GM21737 (cell line): ENCODE data around the gene UBE2V1.
"Not testable (repeated sequence)": the region's sequence is repeated elsewhere in the genome, so short reads cannot be mapped to it uniquely, and the experiment has no call there.

Experiments used
- ATAC-seq: cut with Tn5 transposase; IDR thresholded peaks from one replicate; pipeline ENCODE4 v1.9.1; 2021; ENCODE audit warnings: mild to moderate bottlenecking, moderate library complexity; ENCODE audit not compliant: unreplicated experiment

Gene UBE2V1

GRCh38 chr20:50066161-50066834, 46.7 kb downstream of the UBE2V1 start:
- no peak for ATAC-seq

- no peak for ATAC-seq
Measured at GRCh38 chr20:50065325-50065615, 47.7 kb downstream of the UBE2V1 start.

GRCh38 chr20:50063763-50064162, 49.2 kb downstream of the UBE2V1 start:
- not testable (repeated sequence) for ATAC-seq

GRCh38 chr20:50062006-50062838, 50.7 kb downstream of the UBE2V1 start:
- no peak for ATAC-seq

GRCh38 chr20:50061151-50062005, 51.6 kb downstream of the UBE2V1 start:
- ATAC-seq: no peak

GRCh38 chr20:50058662-50059402, 54.1 kb downstream of the UBE2V1 start:
- ATAC-seq: no peak

GRCh38 chr20:50057714-50058053, 55.3 kb downstream of the UBE2V1 start:
- no peak for ATAC-seq

GRCh38 chr20:50056951-50057713, 55.8 kb downstream of the UBE2V1 start:
- no peak for ATAC-seq

GRCh38 chr20:50056408-50056926, 56.5 kb downstream of the UBE2V1 start:
- ATAC-seq: no peak

GRCh38 chr20:50055524-50056083, 57.3 kb downstream of the UBE2V1 start:
- ATAC-seq: no peak

GRCh38 chr20:50054626-50055511, 58.1 kb downstream of the UBE2V1 start:
- no peak for ATAC-seq

- no peak for ATAC-seq
Measured at GRCh38 chr20:50054231-50054547, 58.8 kb downstream of the UBE2V1 start.

GRCh38 chr20:50053362-50054230, 59.4 kb downstream of the UBE2V1 start:
- ATAC-seq: no peak

GRCh38 chr20:50052550-50053361, 60.2 kb downstream of the UBE2V1 start:
- ATAC-seq: no peak

GRCh38 chr20:50050660-50051308, 62.2 kb downstream of the UBE2V1 start:
- no peak for ATAC-seq

GRCh38 chr20:50050214-50050613, 62.7 kb downstream of the UBE2V1 start:
- no peak for ATAC-seq
